Measurements from ENCODE around the gene CAMSAP2.
"Not testable (repeated sequence)": the region's sequence is repeated elsewhere in the genome, so short reads cannot be mapped to it uniquely, and the experiment has no call there.

The CAMSAP2 gene

GRCh38 chr1:200780545-200781369 is 42.1 kb downstream of the CAMSAP2 start:
- no peak for DNase-seq (ENCODE audit: low spot score)

- DNase-seq (ENCODE audit: low spot score), result no peak
Measured at GRCh38 chr1:200783926-200784325, 45.2 kb downstream of the CAMSAP2 start.

GRCh38 chr1:200784576-200784975 is 45.9 kb downstream of the CAMSAP2 start:
- no peak for DNase-seq (ENCODE audit: low spot score)

- no peak for DNase-seq (ENCODE audit: low spot score)
Measured at GRCh38 chr1:200786788-200787187, 48.1 kb downstream of the CAMSAP2 start.

GRCh38 chr1:200787896-200788387 is 49.2 kb downstream of the CAMSAP2 start:
- DNase-seq (ENCODE audit: low spot score), result no peak

GRCh38 chr1:200791012-200791411 is 52.3 kb downstream of the CAMSAP2 start:
- not testable (repeated sequence) for DNase-seq (ENCODE audit: low spot score)

- no peak for DNase-seq (ENCODE audit: low spot score)
Measured at GRCh38 chr1:200793677-200794076, 55.0 kb downstream of the CAMSAP2 start.

GRCh38 chr1:200794506-200795065 is 55.9 kb downstream of the CAMSAP2 start:
- DNase-seq (ENCODE audit: low spot score), result no peak

GRCh38 chr1:200795156-200795555 is 56.5 kb downstream of the CAMSAP2 start:
- no peak for DNase-seq (ENCODE audit: low spot score)

- DNase-seq (ENCODE audit: low spot score), result no peak
Measured at GRCh38 chr1:200802042-200802441, 63.3 kb downstream of the CAMSAP2 start.

GRCh38 chr1:200802865-200803512 is 64.3 kb downstream of the CAMSAP2 start:
- DNase-seq (ENCODE audit: low spot score), result peak; percentile 70

GRCh38 chr1:200805719-200806118 is 67.0 kb downstream of the CAMSAP2 start:
- DNase-seq (ENCODE audit: low spot score), result no peak

- no peak for DNase-seq (ENCODE audit: low spot score)
Measured at GRCh38 chr1:200808846-200809245, 70.2 kb downstream of the CAMSAP2 start.

- DNase-seq (ENCODE audit: low spot score), result no peak
Measured at GRCh38 chr1:200811704-200812103, 73.0 kb downstream of the CAMSAP2 start.

- not testable (repeated sequence) for DNase-seq (ENCODE audit: low spot score)
Measured at GRCh38 chr1:200816624-200817224, 78.0 kb downstream of the CAMSAP2 start.

- DNase-seq (ENCODE audit: low spot score), result no peak
Measured at GRCh38 chr1:200818248-200818647, 79.6 kb downstream of the CAMSAP2 start.

- DNase-seq (ENCODE audit: low spot score), result no peak
Measured at GRCh38 chr1:200819726-200820125, 81.0 kb downstream of the CAMSAP2 start.

- DNase-seq (ENCODE audit: low spot score), result no peak
Measured at GRCh38 chr1:200831091-200831490, 92.4 kb downstream of the CAMSAP2 start.

- no peak for DNase-seq (ENCODE audit: low spot score)
Measured at GRCh38 chr1:200834383-200834782, 95.7 kb downstream of the CAMSAP2 start.

GRCh38 chr1:200836213-200836612 is 97.5 kb downstream of the CAMSAP2 start:
- DNase-seq (ENCODE audit: low spot score), result no peak

- peak; percentile 10 for DNase-seq (ENCODE audit: low spot score)
Measured at GRCh38 chr1:200837931-200838571, 99.4 kb downstream of the CAMSAP2 start.

Data from hematopoietic multipotent progenitor cell treated with erythropoietin and hydrocortisone succinate and interleukin-3 and kit ligand, for 15 days (in vitro differentiated cells).